ENCODE results near the gene LTBP3.

Gene LTBP3

GRCh38 chr11:65599216-65599954 lies 41.2 kb upstream of the LTBP3 start:
- Histone ChIP-seq H3K27ac (no peak overlapping the region), H3K4me2 (ENCODE audit: low read length) (no peak overlapping the region), H2AFZ (no peak overlapping the region), H3K79me2 (no peaks in the 10 kb centered on the region), H3K9me3 (ENCODE audit: control insufficient read depth, low read length) (no peaks in the 10 kb centered on the region), H3K36me3 (ENCODE audit: control insufficient read depth, insufficient read depth, low read length) (no peaks in the 10 kb centered on the region), H3K9ac (no peak overlapping the region), H3K4me3 (ENCODE audit: low read depth, low read length) (no peak overlapping the region), H3K27me3 (ENCODE audit: control insufficient read depth, insufficient read depth, low read length) (no peaks in the 10 kb centered on the region), H3K4me1 (no peaks in the 10 kb centered on the region)
- TF ChIP-seq CTCF (IDR thresholded peaks at IDR 0.05), result no peak

GRCh38 chr11:65598258-65598699 lies 40.1 kb upstream of the LTBP3 start:
- no peaks in the 10 kb centered on the region for H3K27me3 ChIP-seq (ENCODE audit: control insufficient read depth, insufficient read depth, low read length)
- no peaks in the 10 kb centered on the region for H3K9me3 ChIP-seq (ENCODE audit: control insufficient read depth, low read length)
- H3K4me1 ChIP-seq, result no peaks in the 10 kb centered on the region
- H3K27ac ChIP-seq, result no peak overlapping the region
- H3K9ac ChIP-seq, result no peak overlapping the region
- no peak overlapping the region for H3K4me3 ChIP-seq (ENCODE audit: low read depth, low read length)
- no peaks in the 10 kb centered on the region for H3K79me2 ChIP-seq
- no peak overlapping the region for H2AFZ ChIP-seq
- H3K36me3 ChIP-seq (ENCODE audit: control insufficient read depth, insufficient read depth, low read length), result no peaks in the 10 kb centered on the region
- no peak overlapping the region for H3K4me2 ChIP-seq (ENCODE audit: low read length)
- no peak for TF ChIP-seq CTCF (IDR thresholded peaks at IDR 0.05)

GRCh38 chr11:65596520-65596919 lies 38.4 kb upstream of the LTBP3 start:
- no peak for TF ChIP-seq CTCF (IDR thresholded peaks at IDR 0.05)
- H3K79me2 ChIP-seq, result no peaks in the 10 kb centered on the region
- H3K4me2 ChIP-seq (ENCODE audit: low read length), result no peak overlapping the region
- no peaks in the 10 kb centered on the region for H3K27me3 ChIP-seq (ENCODE audit: control insufficient read depth, insufficient read depth, low read length)
- no peaks in the 10 kb centered on the region for H3K36me3 ChIP-seq (ENCODE audit: control insufficient read depth, insufficient read depth, low read length)
- no peaks in the 10 kb centered on the region for H3K9me3 ChIP-seq (ENCODE audit: control insufficient read depth, low read length)
- no peak overlapping the region for H3K9ac ChIP-seq
- no peaks in the 10 kb centered on the region for H3K4me1 ChIP-seq
- H2AFZ ChIP-seq, result no peak overlapping the region
- no peak overlapping the region for H3K27ac ChIP-seq
- H3K4me3 ChIP-seq (ENCODE audit: low read depth, low read length), result no peak overlapping the region

GRCh38 chr11:65595543-65596281 lies 37.6 kb upstream of the LTBP3 start, which contains the start of gene KCNK7:
Gene KCNK7 (minus strand): TSS chr11:65595800. CDS start chr11:65595772, 28 bp downstream.
- H3K79me2 ChIP-seq, result no peaks in the 10 kb centered on the region
- no peak within 1 kb of the TSS for H3K4me3 ChIP-seq (ENCODE audit: low read depth, low read length)
- H3K9ac ChIP-seq, result no peak within 1 kb of the TSS

More at GRCh38 chr11:65595543-65596281, 37.6 kb upstream of the LTBP3 start, which contains the start of gene KCNK7:
- no peaks in the 10 kb centered on the region for H3K27me3 ChIP-seq (ENCODE audit: control insufficient read depth, insufficient read depth, low read length)
- no peak for TF ChIP-seq CTCF (IDR thresholded peaks at IDR 0.05)
- no peak within 1 kb of the TSS for H3K27ac ChIP-seq
- no peak within 1 kb of the TSS for H2AFZ ChIP-seq
- no peaks in the 10 kb centered on the region for H3K36me3 ChIP-seq (ENCODE audit: control insufficient read depth, insufficient read depth, low read length)
- H3K4me1 ChIP-seq, result no peaks in the 10 kb centered on the region
- no peak within 1 kb of the TSS for H3K4me2 ChIP-seq (ENCODE audit: low read length)
- H3K9me3 ChIP-seq (ENCODE audit: control insufficient read depth, low read length), result no peaks in the 10 kb centered on the region

Data from parathyroid adenoma (tissue), 2 donors.